ENCODE results near the gene CSF1R.
"Not testable (repeated sequence)": the region's sequence is repeated elsewhere in the genome, so short reads cannot be mapped to it uniquely, and the experiment has no call there.

CSF1R gene

GRCh38 chr5:150101023-150101422, 14.7 kb upstream of the CSF1R start:
- no peak for DNase-seq (ENCODE audit: low spot score)

GRCh38 chr5:150097152-150097551, 10.8 kb upstream of the CSF1R start:
- DNase-seq (ENCODE audit: low spot score): no peak
- TF ChIP-seq CTCF (IDR thresholded peaks at IDR 0.05; ENCODE audit: extremely low read depth, missing control alignments): no peak

More at GRCh38 chr5:150101023-150101422, 14.7 kb upstream of the CSF1R start:
- no peak for TF ChIP-seq CTCF (IDR thresholded peaks at IDR 0.05; ENCODE audit: extremely low read depth, missing control alignments)

- peak; percentile 56 for DNase-seq (ENCODE audit: low spot score)
- no peak for TF ChIP-seq CTCF (IDR thresholded peaks at IDR 0.05; ENCODE audit: extremely low read depth, missing control alignments)
Measured at GRCh38 chr5:150092159-150092787, 5.9 kb upstream of the CSF1R start.

- peak; percentile 1 for DNase-seq (ENCODE audit: low spot score)
- no peak for TF ChIP-seq CTCF (IDR thresholded peaks at IDR 0.05; ENCODE audit: extremely low read depth, missing control alignments)
Measured at GRCh38 chr5:150085191-150085912, 1.0 kb downstream of the CSF1R start.

- DNase-seq (ENCODE audit: low spot score): not testable (repeated sequence)
Measured at GRCh38 chr5:150084754-150085153, 1.6 kb downstream of the CSF1R start.

GRCh38 chr5:150082889-150083288, 3.5 kb downstream of the CSF1R start:
- no peak for TF ChIP-seq CTCF (IDR thresholded peaks at IDR 0.05; ENCODE audit: extremely low read depth, missing control alignments)
- peak; percentile 3 for DNase-seq (ENCODE audit: low spot score)

GRCh38 chr5:150082374-150082773, 4.0 kb downstream of the CSF1R start:
- DNase-seq (ENCODE audit: low spot score): no peak
- TF ChIP-seq CTCF (IDR thresholded peaks at IDR 0.05; ENCODE audit: extremely low read depth, missing control alignments): no peak

Data from GM20000 (cell line).